LHCN-M2 (cell line): ENCODE results near the gene IGFLR1. TPM values are rescaled to one million over a fixed set of nuclear protein-coding genes. Genes with fewer than 3 reads are reported as not detected.
A peak's percentile ranks its signal among the peaks of the same experiment; 100 is the strongest.

ENCODE experiments used
- DNase-seq: peaks from one replicate; pipeline ENCODE4 v3.0.0-alpha.2; 2012; ENCODE audit warnings: low read depth
- total RNA-seq: library from RNA; depleted of rRNA; stranded (reverse); fragments of >200 nt; gene quantifications from 2 replicates; pipeline ENCODE4 v1.2.3, GENCODE V29; 2014

Gene IGFLR1
- total RNA-seq, 1 experiment from 2014 or later: 11.7 TPM

- DNase-seq: no peak
Observed at GRCh38 chr19:35755550-35756376, 13.5 kb upstream of the IGFLR1 start.

GRCh38 chr19:35755131-35755549 lies 12.9 kb upstream of the IGFLR1 start:
- no peak for DNase-seq

- no peak for DNase-seq
Observed at GRCh38 chr19:35754370-35755130, 12.3 kb upstream of the IGFLR1 start.

GRCh38 chr19:35753634-35754369 lies 11.6 kb upstream of the IGFLR1 start:
- no peak for DNase-seq

GRCh38 chr19:35752746-35753350 lies 10.6 kb upstream of the IGFLR1 start:
- no peak for DNase-seq

GRCh38 chr19:35751839-35752745 lies 9.8 kb upstream of the IGFLR1 start:
- no peak for DNase-seq

GRCh38 chr19:35750167-35750566 lies 7.9 kb upstream of the IGFLR1 start:
- DNase-seq: no peak

GRCh38 chr19:35748106-35749020 lies 6.1 kb upstream of the IGFLR1 start, which contains the start of gene LIN37:
TSS of gene LIN37 (plus strand) at chr19:35748576. CDS start at chr19:35748725, 149 bp downstream.
- peak; percentile 99 for DNase-seq

GRCh38 chr19:35746531-35746930 lies 4.3 kb upstream of the IGFLR1 start:
- DNase-seq: no peak

- DNase-seq: no peak
Observed at GRCh38 chr19:35746087-35746462, 3.8 kb upstream of the IGFLR1 start.

- DNase-seq: peak; percentile 99
Observed at GRCh38 chr19:35745328-35746086, 3.3 kb upstream of the IGFLR1 start, which contains the start of the genes PSENEN and U2AF1L4. TSS of gene PSENEN (plus strand) at chr19:35745651. CDS start at chr19:35745931, 280 bp downstream. TSS of gene U2AF1L4 (minus strand) at chr19:35745418. CDS start at chr19:35745391, 27 bp downstream.

GRCh38 chr19:35744430-35745327 lies 2.4 kb upstream of the IGFLR1 start:
- DNase-seq: peak; percentile 94

- no peak for DNase-seq
Observed at GRCh38 chr19:35743640-35744429, 1.6 kb upstream of the IGFLR1 start.

- DNase-seq: no peak
Observed at GRCh38 chr19:35741203-35741515, 1.1 kb downstream of the IGFLR1 start.

- DNase-seq: peak; percentile 95
Observed at GRCh38 chr19:35740423-35741202, 1.6 kb downstream of the IGFLR1 start.

GRCh38 chr19:35740108-35740422 lies 2.2 kb downstream of the IGFLR1 start:
- DNase-seq: no peak
